Measurements from ENCODE around the gene CHAT. TPM values are rescaled to one million over a fixed set of nuclear protein-coding genes. Genes with fewer than 3 reads are reported as not detected.
A peak's percentile ranks its signal among the peaks of the same experiment; 100 is the strongest.

The CHAT gene
- total RNA-seq, 4 donors from 2014 or later = not detected

DNA sequence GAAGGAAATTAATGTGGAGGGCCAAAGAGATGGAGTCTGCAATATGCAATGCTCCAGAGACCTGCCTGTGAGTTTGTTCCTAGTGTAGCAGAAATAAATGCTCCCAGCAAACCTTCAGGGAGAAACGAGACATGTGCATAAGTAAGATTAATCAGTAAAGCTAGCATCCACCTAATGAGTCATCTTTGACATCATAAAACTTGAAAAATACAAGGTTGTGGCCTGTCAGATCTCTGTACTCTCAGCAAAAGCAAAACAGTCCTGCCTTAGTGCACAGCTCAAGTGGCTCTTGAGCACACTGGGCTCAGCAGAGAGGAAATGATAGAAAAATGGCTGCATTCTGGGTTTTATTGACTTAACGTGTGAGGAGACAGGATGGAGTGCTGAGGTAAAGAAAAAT, 42.4 kb upstream of the CHAT start:
- TF ChIP-seq POLR2A (IDR thresholded peaks at IDR 0.05) = no peak
- TF ChIP-seq, protein P1, sequence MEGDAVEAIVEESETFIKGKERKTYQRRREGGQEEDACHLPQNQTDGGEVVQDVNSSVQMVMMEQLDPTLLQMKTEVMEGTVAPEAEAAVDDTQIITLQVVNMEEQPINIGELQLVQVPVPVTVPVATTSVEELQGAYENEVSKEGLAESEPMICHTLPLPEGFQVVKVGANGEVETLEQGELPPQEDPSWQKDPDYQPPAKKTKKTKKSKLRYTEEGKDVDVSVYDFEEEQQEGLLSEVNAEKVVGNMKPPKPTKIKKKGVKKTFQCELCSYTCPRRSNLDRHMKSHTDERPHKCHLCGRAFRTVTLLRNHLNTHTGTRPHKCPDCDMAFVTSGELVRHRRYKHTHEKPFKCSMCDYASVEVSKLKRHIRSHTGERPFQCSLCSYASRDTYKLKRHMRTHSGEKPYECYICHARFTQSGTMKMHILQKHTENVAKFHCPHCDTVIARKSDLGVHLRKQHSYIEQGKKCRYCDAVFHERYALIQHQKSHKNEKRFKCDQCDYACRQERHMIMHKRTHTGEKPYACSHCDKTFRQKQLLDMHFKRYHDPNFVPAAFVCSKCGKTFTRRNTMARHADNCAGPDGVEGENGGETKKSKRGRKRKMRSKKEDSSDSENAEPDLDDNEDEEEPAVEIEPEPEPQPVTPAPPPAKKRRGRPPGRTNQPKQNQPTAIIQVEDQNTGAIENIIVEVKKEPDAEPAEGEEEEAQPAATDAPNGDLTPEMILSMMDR (IDR thresholded peaks at IDR 0.05) = no peak
- no peaks in the 10 kb centered on the region for H3K36me3 ChIP-seq
- H3K27ac ChIP-seq = no peak overlapping the region
- no peak overlapping the region for H3K4me3 ChIP-seq
- no peak for DNase-seq
- intact Hi-C loops (cut with DNase I; ENCODE audit: low total_unique reads) = no loop called here
- no peaks in the 10 kb centered on the region for H3K9me3 ChIP-seq
- H3K4me1 ChIP-seq = no peaks in the 10 kb centered on the region
- H3K27me3 ChIP-seq = no peaks in the 10 kb centered on the region

DNA sequence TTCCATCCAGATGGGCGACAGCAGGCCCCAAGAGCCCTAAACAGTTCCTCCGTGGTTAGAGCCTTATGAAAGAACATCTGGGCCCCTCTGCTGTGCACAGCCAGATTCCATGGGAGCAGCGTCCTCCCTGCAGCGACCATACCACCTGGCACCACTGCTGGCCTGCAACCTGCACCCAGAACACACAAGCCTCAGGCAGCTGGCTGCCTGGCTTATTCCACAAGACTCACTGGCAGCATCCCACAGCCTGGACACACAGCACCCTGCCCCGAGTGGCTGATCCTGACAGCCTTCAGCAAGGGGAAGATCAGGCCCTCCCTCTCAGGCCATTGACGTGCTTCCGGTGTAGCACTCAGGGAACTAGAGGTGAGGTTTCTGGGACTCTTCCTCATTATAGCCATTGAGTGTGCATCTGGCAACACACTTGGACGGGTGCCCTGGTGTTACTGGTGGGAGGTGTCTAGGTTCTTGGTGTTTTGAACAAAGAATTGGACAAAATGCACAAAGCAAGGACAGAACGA, 41.2 kb upstream of the CHAT start:
- H3K9me3 ChIP-seq = no peaks in the 10 kb centered on the region
- no peaks in the 10 kb centered on the region for H3K27me3 ChIP-seq
- TF ChIP-seq, protein P1 (IDR thresholded peaks at IDR 0.05) = no peak
- no peak for TF ChIP-seq POLR2A (IDR thresholded peaks at IDR 0.05)
- DNase-seq = peak in 1 of 2 donors; percentile 23
- intact Hi-C loops (cut with DNase I; ENCODE audit: low total_unique reads) = no loop called here
- no peaks in the 10 kb centered on the region for H3K4me1 ChIP-seq
- H3K36me3 ChIP-seq = no peaks in the 10 kb centered on the region
- no peak overlapping the region for H3K4me3 ChIP-seq
- H3K27ac ChIP-seq = no peak overlapping the region

DNA sequence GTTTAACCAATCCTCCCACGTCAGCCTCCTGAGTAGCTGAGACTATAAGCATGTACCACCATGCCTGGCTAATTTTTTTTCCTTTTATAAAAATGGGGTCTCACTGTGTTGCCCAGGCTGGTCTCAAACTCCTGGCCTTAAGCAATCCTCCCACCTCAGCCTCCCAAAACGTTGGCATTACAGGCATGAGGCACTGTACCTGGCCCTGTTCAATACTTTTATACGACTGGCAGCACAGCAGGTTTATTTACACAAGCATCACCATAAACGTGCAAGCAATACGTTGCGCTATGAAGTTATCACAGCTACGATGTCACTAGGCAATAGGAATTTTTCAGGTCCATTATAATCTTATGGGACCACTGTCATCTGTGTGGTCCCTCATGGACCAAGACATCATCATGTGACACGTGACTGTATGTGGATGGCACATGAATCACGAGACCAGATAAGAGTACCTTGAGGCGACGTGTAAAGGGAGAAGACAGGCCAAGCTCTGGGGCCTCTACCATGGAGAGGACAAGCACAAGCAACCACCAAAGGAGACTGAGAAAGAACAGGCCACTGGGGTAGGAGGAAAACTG, 38.3 kb upstream of the CHAT start:
- no peak overlapping the region for H3K4me3 ChIP-seq
- no peak overlapping the region for H3K27ac ChIP-seq
- TF ChIP-seq, protein P1 (IDR thresholded peaks at IDR 0.05) = no peak
- TF ChIP-seq POLR2A (IDR thresholded peaks at IDR 0.05) = no peak
- no peaks in the 10 kb centered on the region for H3K4me1 ChIP-seq
- H3K36me3 ChIP-seq = no peaks in the 10 kb centered on the region
- DNase-seq = no peak
- no peaks in the 10 kb centered on the region for H3K27me3 ChIP-seq
- no peaks in the 10 kb centered on the region for H3K9me3 ChIP-seq
- intact Hi-C loops (cut with DNase I; ENCODE audit: low total_unique reads) = no loop called here

DNA sequence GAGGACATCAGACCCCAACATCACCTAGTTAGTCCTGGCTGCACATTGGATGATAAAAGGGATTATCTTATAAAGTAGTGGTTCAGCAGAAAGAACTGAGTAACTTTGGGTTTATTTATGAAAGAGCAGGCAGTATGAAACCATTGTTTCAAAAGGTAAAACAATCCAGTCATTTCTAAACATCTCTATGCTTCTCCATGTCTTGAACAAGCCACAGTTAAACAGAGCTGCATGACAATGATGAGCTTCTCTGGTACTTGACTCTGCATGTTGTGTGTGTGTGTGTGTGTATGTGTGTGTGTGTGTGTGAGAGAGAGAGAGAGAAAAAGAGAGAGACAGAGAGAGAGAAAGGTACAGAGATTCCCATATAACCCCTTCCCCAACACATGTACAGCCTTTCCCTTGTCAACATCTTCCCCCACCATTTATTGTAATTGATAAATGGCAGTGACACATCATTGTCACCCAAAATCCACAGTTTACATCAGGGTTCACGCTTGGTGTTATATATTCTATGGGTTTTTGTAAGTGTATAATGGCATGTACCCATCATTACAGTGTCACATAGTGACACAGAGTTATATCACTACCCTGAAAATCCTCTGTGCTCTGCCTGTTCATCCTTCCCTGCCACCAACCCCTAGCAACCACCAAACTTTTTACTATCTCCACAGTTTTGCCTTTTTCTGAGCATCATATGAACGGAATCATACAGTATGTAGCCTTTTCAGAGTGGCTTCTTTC, 36.5 kb upstream of the CHAT start:
- TF ChIP-seq, protein P1 (IDR thresholded peaks at IDR 0.05) = no peak
- no peak for TF ChIP-seq POLR2A (IDR thresholded peaks at IDR 0.05)
- Histone ChIP-seq H3K27ac (no peak overlapping the region), H3K4me1 (no peaks in the 10 kb centered on the region), H3K4me3 (no peak overlapping the region), H3K36me3 (no peaks in the 10 kb centered on the region), H3K9me3 (no peaks in the 10 kb centered on the region), H3K27me3 (no peaks in the 10 kb centered on the region)
- intact Hi-C loops (cut with DNase I; ENCODE audit: low total_unique reads) = no loop called here
- DNase-seq = no peak

DNA sequence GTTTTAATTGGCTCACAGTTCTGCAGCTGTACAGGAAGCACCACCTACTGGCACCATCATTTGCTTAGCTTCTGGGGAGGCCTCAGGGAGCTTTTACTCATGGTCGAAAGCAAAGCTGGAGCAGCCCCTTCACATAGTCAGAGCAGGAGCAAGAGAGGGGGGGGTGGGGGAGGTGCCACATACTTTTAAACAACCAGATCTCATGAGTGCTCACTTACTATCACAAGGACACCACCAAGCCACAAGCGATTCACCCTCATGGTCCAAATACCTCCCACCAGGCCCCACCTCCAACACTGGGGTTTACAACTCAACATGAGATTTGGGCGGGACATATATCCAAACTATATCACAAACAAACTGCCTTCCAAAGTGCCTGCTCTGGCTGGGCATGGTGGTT, 35.4 kb upstream of the CHAT start:
- Histone ChIP-seq H3K4me3 (no peak overlapping the region), H3K36me3 (no peaks in the 10 kb centered on the region), H3K27me3 (no peaks in the 10 kb centered on the region), H3K9me3 (no peaks in the 10 kb centered on the region), H3K27ac (no peak overlapping the region), H3K4me1 (no peaks in the 10 kb centered on the region)
- TF ChIP-seq, protein P1 (IDR thresholded peaks at IDR 0.05) = no peak
- no peak for TF ChIP-seq POLR2A (IDR thresholded peaks at IDR 0.05)
- intact Hi-C loops (cut with DNase I; ENCODE audit: low total_unique reads) = no loop called here
- DNase-seq = no peak
